ENCODE measurements around the gene PABPN1L. TPM values are rescaled to one million over a fixed set of nuclear protein-coding genes. Genes with fewer than 3 reads are reported as not detected.

PABPN1L gene
- total and polyA plus RNA-seq, 2 experiments from 2014 or later = not detected

- Histone ChIP-seq H3K27ac (ENCODE audit: low read depth) (no peak overlapping the region), H4K20me1 (replicated peaks; ENCODE audit: insufficient read depth) (no peaks in the 10 kb centered on the region), H3F3A (replicated peaks; ENCODE audit: low read depth) (no peaks in the 10 kb centered on the region), H3K36me3 (ENCODE audit: insufficient read depth) (no peaks in the 10 kb centered on the region), H3K4me1 (ENCODE audit: insufficient read depth) (no peaks in the 10 kb centered on the region), H3K79me2 (replicated peaks; ENCODE audit: insufficient read depth) (no peaks in the 10 kb centered on the region), H3K27me3 (ENCODE audit: insufficient read depth) (no peaks in the 10 kb centered on the region), H2AFZ (no peak overlapping the region), H3K4me3 (no peak overlapping the region), H3K9me2 (ENCODE audit: insufficient read depth) (no peaks in the 10 kb centered on the region), H3K4me2 (no peak overlapping the region)
- Mint-ChIP-seq H3K4me1 (no peaks in the 10 kb centered on the region), H3K9me3 (no peaks in the 10 kb centered on the region), H3K27ac (no peak overlapping the region), H3K36me3 (ENCODE audit: low read depth) (no peaks in the 10 kb centered on the region), H3K27me3 (ENCODE audit: insufficient read depth, low read depth, poor library complexity) (peaks cover 5% of the 10 kb centered on the region), H3K4me3 (no peak overlapping the region)
- TF ChIP-seq CREB1 (CRISPR knock-in tag; IDR thresholded peaks at IDR 0.05; ENCODE audit: low read depth) = no peak
- no peak for TF ChIP-seq ZNF331 (CRISPR knock-in tag; IDR thresholded peaks at IDR 0.05; ENCODE audit: low read depth)
- no peak for ATAC-seq
- DNase-seq (ENCODE audit: low spot score) = no peak
These were observed 2.7 kb upstream of the PABPN1L start for GRCh38 chr16:88868974-88869672.

- Histone ChIP-seq H3K4me1 (ENCODE audit: insufficient read depth) (no peaks in the 10 kb centered on the region), H3K79me2 (replicated peaks; ENCODE audit: insufficient read depth) (no peaks in the 10 kb centered on the region), H3F3A (replicated peaks; ENCODE audit: low read depth) (no peaks in the 10 kb centered on the region), H3K36me3 (ENCODE audit: insufficient read depth) (no peaks in the 10 kb centered on the region), H3K4me3 (no peak overlapping the region), H3K9me2 (ENCODE audit: insufficient read depth) (no peaks in the 10 kb centered on the region), H3K27ac (ENCODE audit: low read depth) (no peak overlapping the region), H4K20me1 (replicated peaks; ENCODE audit: insufficient read depth) (no peaks in the 10 kb centered on the region), H3K4me2 (no peak overlapping the region), H2AFZ (no peak overlapping the region), H3K27me3 (ENCODE audit: insufficient read depth) (no peaks in the 10 kb centered on the region)
- ATAC-seq (no peak), DNase-seq (ENCODE audit: low spot score) (no peak)
- Mint-ChIP-seq H3K36me3 (ENCODE audit: low read depth) (no peaks in the 10 kb centered on the region), H3K4me3 (no peak overlapping the region), H3K27me3 (ENCODE audit: insufficient read depth, low read depth, poor library complexity) (peaks cover 5% of the 10 kb centered on the region), H3K9me3 (no peaks in the 10 kb centered on the region), H3K27ac (no peak overlapping the region), H3K4me1 (no peaks in the 10 kb centered on the region)
- TF ChIP-seq EZH2 (IDR thresholded peaks at IDR 0.05; ENCODE audit: low read depth, unreplicated experiment) (no peak), NANOG (IDR thresholded peaks at IDR 0.05; ENCODE audit: borderline replicate concordance) (no peak), ZNF331 (CRISPR knock-in tag; IDR thresholded peaks at IDR 0.05; ENCODE audit: low read depth) (no peak), POLR2AphosphoS5 (IDR thresholded peaks at IDR 0.05; ENCODE audit: low read depth) (no peak), ZNF462 (CRISPR knock-in tag; IDR thresholded peaks at IDR 0.05) (no peak), ETS1 (IDR thresholded peaks at IDR 0.05) (no peak), JUNB (IDR thresholded peaks at IDR 0.05; ENCODE audit: unreplicated experiment) (no peak), EZH2phosphoT487 (IDR thresholded peaks at IDR 0.05; ENCODE audit: unreplicated experiment) (no peak), ZNF114 (CRISPR knock-in tag; IDR thresholded peaks at IDR 0.05) (no peak)
- TF ChIP-seq, protein P1, sequence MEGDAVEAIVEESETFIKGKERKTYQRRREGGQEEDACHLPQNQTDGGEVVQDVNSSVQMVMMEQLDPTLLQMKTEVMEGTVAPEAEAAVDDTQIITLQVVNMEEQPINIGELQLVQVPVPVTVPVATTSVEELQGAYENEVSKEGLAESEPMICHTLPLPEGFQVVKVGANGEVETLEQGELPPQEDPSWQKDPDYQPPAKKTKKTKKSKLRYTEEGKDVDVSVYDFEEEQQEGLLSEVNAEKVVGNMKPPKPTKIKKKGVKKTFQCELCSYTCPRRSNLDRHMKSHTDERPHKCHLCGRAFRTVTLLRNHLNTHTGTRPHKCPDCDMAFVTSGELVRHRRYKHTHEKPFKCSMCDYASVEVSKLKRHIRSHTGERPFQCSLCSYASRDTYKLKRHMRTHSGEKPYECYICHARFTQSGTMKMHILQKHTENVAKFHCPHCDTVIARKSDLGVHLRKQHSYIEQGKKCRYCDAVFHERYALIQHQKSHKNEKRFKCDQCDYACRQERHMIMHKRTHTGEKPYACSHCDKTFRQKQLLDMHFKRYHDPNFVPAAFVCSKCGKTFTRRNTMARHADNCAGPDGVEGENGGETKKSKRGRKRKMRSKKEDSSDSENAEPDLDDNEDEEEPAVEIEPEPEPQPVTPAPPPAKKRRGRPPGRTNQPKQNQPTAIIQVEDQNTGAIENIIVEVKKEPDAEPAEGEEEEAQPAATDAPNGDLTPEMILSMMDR (conservative IDR thresholded peaks at IDR 0.05; ENCODE audit: low read depth in 2 of 2) = no peak
These were observed 1.3 kb upstream of the PABPN1L start for GRCh38 chr16:88867581-88868246.

Measured in GM23338 (cell line).